ENCODE measurements around the gene CCL2.

The CCL2 gene

GRCh38 chr17:34242587-34243363 lies 12.3 kb upstream of the CCL2 start:
- no peak for DNase-seq

DNA sequence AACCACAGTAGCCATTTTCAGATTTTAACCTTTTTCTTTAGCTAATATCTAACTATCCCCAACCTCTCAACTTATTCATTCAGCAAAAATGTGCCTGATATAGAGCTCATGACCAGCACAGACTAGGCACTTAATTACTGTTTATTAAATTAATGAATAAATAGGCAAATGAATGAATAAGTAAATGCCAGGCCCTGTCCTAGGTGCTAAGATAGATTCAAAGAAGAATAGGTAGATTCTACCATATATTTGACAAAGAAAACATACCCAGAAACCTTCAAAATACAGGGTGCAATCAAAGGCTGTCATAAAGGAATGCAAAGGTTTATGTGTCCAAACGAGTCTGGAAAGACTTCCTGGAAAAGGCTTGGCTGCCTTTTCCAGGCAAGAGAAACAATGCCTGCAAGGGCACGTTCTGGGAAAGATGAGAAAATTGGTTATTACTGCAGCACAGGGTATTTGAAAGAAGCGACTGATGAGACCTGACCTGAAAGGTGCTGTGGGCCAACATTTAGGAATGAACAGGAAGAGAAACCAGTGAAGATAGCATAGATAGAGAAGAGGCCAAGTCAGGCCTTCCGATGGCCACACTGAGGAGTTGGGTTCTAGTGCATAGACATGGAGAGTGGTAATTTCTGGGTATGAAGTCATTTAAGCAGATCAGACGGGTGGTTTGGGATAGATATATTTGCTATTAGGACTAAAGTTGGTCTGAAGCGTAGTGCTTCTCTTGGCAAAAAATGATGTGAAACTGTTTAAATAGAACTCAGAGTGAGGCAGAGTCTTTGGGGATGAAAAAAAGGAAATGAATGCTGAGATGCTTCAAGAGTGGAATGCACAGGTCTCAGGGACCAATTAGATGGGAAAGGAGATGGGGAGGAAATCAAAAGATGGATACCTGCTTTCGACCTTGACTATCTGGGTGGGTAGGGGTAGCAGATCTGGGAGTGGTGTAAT lies 11.4 kb upstream of the CCL2 start:
- no peak for DNase-seq

DNA sequence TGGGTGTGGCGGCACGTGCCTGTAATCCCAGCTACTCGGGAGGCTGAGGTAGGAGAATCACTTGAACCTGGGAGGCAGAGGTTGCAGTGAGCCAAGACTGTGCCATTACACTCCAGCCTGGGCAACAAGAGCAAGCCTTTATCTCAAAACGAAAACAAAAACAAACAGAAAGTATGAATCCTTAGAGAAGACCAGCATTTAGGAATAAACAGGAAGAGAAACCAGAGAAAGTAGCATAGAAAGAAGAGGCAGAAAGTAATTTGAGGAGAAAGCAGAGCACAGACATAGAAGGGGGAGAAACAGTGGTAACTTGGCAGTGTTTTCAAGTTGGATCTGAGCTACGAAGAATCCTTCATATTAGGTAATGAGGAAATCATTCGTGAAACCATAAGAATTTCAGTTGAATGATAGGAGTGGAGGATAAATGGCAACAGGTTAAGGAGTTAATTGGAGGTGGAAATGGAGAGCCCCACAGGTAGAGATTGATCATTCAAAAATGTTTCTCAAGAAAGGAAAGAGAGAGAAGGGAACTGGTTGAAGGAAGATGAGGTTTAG lies 9.7 kb upstream of the CCL2 start:
- DNase-seq = no peak

DNA sequence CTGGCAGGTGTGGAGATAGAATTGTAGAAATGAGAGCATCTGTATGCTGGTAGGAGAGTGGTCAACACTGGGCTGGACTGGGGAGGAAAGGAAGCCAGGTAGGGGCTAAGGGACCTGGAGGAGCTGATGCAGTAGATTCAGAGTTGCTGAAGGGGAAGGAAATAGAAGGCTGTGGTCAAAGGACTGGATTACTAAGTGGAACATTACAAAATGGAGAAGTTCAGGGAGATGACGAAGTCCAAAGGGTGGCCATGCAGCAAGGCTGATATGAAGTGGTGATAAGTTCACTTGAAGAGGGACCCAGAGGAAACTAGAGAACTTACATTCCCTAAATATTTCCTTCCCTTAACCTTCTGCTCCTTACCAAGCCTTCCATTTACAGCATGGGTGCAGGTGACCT lies 8.6 kb upstream of the CCL2 start:
- no peak for DNase-seq

- no peak for DNase-seq
Observed at GRCh38 chr17:34246881-34247280, 8.2 kb upstream of the CCL2 start.

- DNase-seq = no peak
Observed at GRCh38 chr17:34248511-34249024, 6.5 kb upstream of the CCL2 start.

DNA sequence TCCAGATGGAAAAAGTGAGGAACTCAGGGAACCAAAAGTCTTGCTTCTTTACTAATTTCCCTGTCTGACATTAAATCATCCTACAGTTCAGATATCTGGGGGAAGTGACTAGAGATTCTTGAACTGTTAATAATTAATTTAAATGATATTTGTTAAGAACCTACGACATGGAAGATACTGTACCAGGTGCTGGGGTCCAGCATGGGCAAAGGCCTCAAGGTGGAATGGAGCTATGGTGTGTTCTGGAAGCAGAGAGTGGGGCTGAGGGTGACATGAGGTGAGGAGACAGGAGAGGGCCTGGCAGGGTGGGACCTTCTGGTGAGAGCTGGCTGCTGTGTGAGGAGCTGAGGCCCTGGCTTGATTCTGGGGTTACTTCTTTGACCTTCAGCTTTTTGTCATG lies 6.0 kb upstream of the CCL2 start:
- no peak for DNase-seq

GRCh38 chr17:34249478-34249877 lies 5.6 kb upstream of the CCL2 start:
- DNase-seq = no peak

- no peak for DNase-seq
Observed at GRCh38 chr17:34251186-34251585, 3.9 kb upstream of the CCL2 start.

DNA sequence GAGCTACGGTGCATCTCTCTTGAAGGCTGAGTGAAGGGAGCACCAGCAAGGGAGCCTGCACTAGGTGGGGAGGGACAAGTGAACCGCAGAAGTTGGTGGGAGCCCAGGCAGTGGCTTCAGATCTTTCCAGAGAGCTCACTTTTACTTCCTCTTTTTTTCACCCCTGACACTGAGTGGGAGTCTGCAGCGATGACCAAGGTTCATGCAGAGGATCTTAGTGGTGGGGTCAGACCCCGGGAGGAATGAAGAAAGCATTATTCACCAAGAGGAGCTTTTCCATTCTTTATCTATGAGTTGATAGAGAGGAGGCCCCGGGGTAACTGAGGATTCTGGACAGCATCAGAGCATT lies 3.0 kb upstream of the CCL2 start:
- no peak for DNase-seq

- no peak for DNase-seq
Observed at GRCh38 chr17:34252444-34253138, 2.5 kb upstream of the CCL2 start.

DNA sequence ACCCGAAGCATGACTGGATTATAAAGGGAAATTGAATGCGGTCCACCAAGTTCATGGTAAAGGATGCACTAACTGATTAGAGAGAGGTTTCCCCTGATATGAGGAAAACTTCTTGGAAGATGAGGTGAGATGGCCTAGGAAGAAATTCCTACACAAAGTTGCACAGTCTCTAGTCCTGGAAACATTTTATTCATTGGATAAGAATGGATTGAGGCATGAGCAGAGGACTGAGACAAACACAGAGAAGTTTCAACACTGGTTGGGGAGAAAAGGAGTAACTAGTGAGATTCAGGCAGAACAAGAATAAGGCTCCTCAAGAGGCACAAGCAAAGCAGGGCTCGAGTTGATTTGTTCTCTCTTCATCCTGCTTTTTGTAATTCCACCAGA lies 2.0 kb upstream of the CCL2 start:
- no peak for DNase-seq

- no peak for DNase-seq
Observed at GRCh38 chr17:34254146-34254545, 939 bp upstream of the CCL2 start.

GRCh38 chr17:34255381-34255732 lies 272 bp downstream of the CCL2 start:
- DNase-seq = no peak

DNA sequence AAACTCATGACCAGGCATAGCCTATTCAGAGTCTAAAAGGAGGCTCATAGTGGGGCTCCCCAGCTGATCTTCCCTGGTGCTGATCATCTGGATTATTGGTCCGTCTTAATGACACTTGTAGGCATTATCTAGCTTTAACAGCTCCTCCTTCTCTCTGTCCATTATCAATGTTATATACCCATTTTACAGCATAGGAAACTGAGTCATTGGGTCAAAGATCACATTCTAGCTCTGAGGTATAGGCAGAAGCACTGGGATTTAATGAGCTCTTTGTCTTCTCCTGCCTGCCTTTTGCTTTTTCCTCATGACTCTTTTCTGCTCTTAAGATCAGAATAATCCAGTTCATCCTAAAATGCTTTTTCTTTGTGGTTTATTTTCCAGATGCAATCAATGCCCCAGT lies 756 bp downstream of the CCL2 start:
- DNase-seq = no peak

DNA sequence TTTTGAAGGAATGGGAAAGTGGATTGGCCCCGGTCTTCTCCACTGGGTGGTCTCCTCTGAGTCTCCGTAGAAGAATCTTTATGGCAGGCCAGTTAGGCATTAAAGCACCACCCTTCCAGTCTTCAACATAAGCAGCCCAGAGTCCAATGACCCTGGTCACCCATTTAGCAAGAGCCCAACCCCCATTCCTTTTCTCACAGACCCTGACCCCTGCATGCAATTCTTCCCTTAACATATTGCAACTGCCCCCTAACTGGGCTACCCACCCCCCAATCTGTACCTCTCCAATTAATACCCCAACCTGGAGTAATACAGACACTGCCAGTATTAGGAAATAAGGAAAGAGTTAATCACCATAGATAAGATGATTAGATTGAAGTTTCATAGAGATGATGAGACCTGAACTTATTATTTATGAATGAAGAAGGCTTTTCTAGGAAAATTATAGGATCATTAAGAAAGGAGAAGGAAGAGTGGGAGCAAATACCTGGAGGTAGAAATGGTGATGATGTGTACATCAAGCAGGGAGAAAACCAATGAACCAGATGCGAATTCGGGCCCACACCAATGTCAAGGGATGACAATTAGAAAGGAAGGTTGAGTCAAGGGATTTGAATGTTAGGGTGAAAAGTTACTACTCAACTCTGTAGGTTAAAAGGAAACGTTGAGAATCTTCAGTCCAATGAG lies 2.4 kb downstream of the CCL2 start:
- DNase-seq = no peak

- no peak for DNase-seq
Observed at GRCh38 chr17:34257986-34258326, 2.9 kb downstream of the CCL2 start.

- DNase-seq = no peak
Observed at GRCh38 chr17:34259146-34259545, 4.1 kb downstream of the CCL2 start.

GRCh38 chr17:34260861-34261260 lies 5.8 kb downstream of the CCL2 start:
- no peak for DNase-seq

- DNase-seq = peak; percentile 24
Observed at GRCh38 chr17:34261568-34262337, 6.7 kb downstream of the CCL2 start.

GRCh38 chr17:34265711-34266110 lies 10.6 kb downstream of the CCL2 start:
- DNase-seq = no peak

GRCh38 chr17:34269969-34270368 lies 14.9 kb downstream of the CCL2 start, which contains the start of gene CCL7:
CCL7 (plus strand) TSS chr17:34270221; CDS start chr17:34270291, 70 bp downstream.
- DNase-seq = no peak

Measured in activated CD4-positive, alpha-beta T cell treated with anti-CD3 and anti-CD28 coated beads for 48 hours (primary cell).